Activated CD4-positive, alpha-beta T cell treated with anti-CD3 and anti-CD28 coated beads, Interleukin-2, amount 10 ng/mL, durations not matched to agents 7 days and 5 days (primary cell): ENCODE data around the gene PCDH15. TPM values are rescaled to one million over a fixed set of nuclear protein-coding genes. Genes with fewer than 3 reads are reported as not detected.

Source experiments
- CTCF ChIA-PET: fragments of 350-600 bp; sonication (Branson Sonifier 250); formaldehyde crosslinking; loops from one replicate; lab custom pipeline; 2021; ENCODE audit warnings: antibody characterized with exemption; lab: Charles Lee
- POLR2A ChIA-PET: fragments of 350-600 bp; sonication (Branson Sonifier 250); formaldehyde crosslinking; loops from one replicate; lab custom pipeline; 2021; ENCODE audit warnings: antibody characterized with exemption; lab: Charles Lee
- DNase-seq: peaks from one replicate; pipeline ENCODE4 v3.0.0-alpha.2; 2020
- H3K27ac Mint-ChIP-seq: one replicate; pipeline ENCODE4 v1.8.0; 2021; ENCODE audit warnings: mild to moderate bottlenecking, moderate library complexity, mixed read lengths
- H3K27me3 Mint-ChIP-seq: one replicate; pipeline ENCODE4 v1.8.0; 2021; ENCODE audit warnings: mixed read lengths
- H3K36me3 Mint-ChIP-seq: one replicate; pipeline ENCODE4 v1.8.0; 2021; ENCODE audit warnings: low read depth, mixed read lengths
- H3K4me1 Mint-ChIP-seq: one replicate; pipeline ENCODE4 v1.8.0; 2021; ENCODE audit warnings: mixed read lengths
- H3K4me3 Mint-ChIP-seq: one replicate; pipeline ENCODE4 v1.8.0; 2021; ENCODE audit warnings: mild to moderate bottlenecking, moderate library complexity, mixed read lengths
- H3K9me3 Mint-ChIP-seq: one replicate; pipeline ENCODE4 v1.8.0; 2021; ENCODE audit warnings: mixed read lengths
- total RNA-seq, 2 experiments: library from RNA; stranded (reverse); gene quantifications; one replicate each; pipeline ENCODE4 v1.2.3, GENCODE V29; 2021

PCDH15 gene
- total RNA-seq, 2 experiments from 2014 or later, result not detected

DNA sequence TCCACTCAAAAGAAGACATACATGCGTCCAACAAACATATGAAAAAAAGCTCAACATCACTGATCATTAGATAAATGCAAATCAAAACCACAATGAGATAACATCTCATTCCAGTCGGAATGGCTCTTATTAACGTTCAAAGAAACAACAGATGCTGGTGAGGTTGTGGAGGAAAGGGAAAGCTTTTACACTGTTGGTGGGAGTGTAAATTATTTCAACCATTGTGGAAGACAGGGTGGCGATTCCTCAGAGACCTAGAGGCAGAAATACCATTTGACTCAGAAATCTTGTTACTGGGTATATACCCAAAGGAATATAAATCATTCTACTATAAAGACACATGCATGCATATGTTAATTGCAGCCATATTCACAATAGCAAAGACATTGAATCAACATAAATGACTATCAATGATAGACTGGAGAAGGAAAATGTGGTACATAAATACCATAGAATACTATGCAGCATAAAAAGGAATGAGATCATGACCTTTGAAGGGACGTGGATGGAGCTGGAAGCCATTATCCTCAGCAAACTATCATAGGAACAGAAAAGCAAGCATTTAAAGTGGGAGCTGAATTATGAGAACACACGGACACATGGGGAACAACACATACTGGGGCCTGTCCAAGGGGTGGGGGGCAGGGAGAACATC is 28.4 kb downstream of the PCDH15 start:
- DNase-seq, result no peak
- Mint-ChIP-seq H3K27me3 (no peaks in the 10 kb centered on the region), H3K4me3 (no peak overlapping the region), H3K9me3 (peaks cover 3% of the 10 kb centered on the region), H3K27ac (no peak overlapping the region), H3K4me1 (no peaks in the 10 kb centered on the region), H3K36me3 (no peaks in the 10 kb centered on the region)
- ChIA-PET POLR2A (no interaction called here), CTCF (no interaction called here)

DNA sequence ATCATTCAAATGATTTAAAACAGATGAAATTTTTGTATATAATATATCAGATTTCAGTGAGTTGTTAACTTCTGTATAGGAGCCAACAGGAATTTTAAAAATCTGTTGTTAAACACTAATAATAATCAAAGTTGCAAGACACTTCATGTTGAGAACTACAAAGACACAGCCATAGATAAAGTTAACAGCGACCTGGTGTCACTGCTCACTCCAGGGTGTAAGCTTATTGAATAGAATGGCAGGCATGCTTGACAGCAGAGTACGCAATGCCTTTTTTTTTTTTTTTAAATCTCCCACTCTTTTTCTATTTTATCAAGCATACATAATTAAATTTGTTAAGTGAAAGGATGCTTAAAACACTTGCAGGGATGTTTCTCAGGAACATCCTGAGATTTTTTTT is 32.0 kb downstream of the PCDH15 start:
- ChIA-PET CTCF (no interaction called here), POLR2A (no interaction called here)
- DNase-seq, result no peak
- no peaks in the 10 kb centered on the region for H3K36me3 Mint-ChIP-seq
- no peaks in the 10 kb centered on the region for H3K4me1 Mint-ChIP-seq
- H3K9me3 Mint-ChIP-seq, result no peaks in the 10 kb centered on the region
- H3K27ac Mint-ChIP-seq, result no peak overlapping the region
- H3K27me3 Mint-ChIP-seq, result no peaks in the 10 kb centered on the region
- no peak overlapping the region for H3K4me3 Mint-ChIP-seq

DNA sequence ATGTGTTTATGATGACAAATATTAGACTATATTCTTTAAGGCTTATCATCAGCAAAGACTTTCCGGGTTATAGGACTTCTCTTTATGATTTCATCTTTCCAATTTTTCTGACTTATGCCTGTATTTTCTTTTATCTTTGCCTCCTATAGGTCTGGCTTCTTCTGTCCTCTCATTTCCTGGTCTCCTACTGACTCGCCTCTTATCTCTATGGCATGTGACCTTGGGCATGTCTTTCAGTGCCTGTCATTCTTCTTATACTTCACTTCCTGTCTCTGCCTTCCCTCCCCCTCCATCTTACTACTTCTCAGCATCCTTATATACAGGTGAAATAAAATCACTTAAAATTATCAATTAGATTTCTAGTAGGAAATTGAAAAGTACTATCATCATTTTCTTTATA is 42.2 kb downstream of the PCDH15 start:
- no peak for DNase-seq
- Mint-ChIP-seq H3K27ac (no peak overlapping the region), H3K36me3 (no peaks in the 10 kb centered on the region), H3K4me1 (no peaks in the 10 kb centered on the region), H3K4me3 (no peak overlapping the region), H3K9me3 (no peaks in the 10 kb centered on the region), H3K27me3 (no peaks in the 10 kb centered on the region)
- ChIA-PET POLR2A (no interaction called here), CTCF (no interaction called here)

DNA sequence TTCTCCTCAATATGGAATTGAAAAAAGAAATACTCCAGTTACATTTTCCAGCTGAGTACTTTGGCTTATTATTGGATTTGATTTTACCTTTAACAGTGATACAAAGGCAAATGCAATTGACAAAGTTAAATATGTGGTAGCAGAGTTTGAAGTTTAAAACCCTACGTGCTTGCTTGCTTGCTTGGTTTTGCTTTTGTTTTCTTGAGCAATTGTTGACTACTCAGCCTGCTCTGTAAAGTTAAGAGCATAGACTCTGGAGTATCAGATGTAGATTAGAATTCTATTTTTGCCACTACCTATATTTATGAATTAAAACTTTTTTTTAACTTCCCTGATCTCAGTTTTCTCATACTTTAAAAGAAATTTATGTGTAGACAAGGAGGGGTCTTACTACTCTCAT is 51.4 kb downstream of the PCDH15 start:
- no peak overlapping the region for H3K4me3 Mint-ChIP-seq
- H3K9me3 Mint-ChIP-seq, result peaks cover 5% of the 10 kb centered on the region
- no peak overlapping the region for H3K27ac Mint-ChIP-seq
- no peaks in the 10 kb centered on the region for H3K27me3 Mint-ChIP-seq
- DNase-seq, result no peak
- no peaks in the 10 kb centered on the region for H3K4me1 Mint-ChIP-seq
- ChIA-PET CTCF (no interaction called here), POLR2A (no interaction called here)
- no peaks in the 10 kb centered on the region for H3K36me3 Mint-ChIP-seq

DNA sequence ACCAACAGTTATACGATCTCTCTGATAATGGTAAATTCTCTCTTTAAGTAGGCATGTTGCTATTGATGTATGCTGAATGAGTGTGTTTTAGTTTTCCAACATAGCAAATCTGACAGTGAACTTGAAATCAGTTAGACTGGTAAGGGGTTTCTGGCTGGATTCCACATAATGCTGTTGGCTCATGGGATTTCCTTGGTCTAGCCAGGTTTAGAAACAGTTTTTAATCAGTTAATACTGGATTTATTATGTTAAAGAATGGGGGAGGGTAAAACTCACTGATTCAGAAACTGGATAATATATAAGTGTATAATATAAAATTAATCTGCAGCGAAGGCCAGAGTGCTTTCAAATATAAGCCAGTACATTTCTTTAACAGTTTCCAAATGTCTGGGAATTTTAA is 55.6 kb downstream of the PCDH15 start:
- no peaks in the 10 kb centered on the region for H3K27me3 Mint-ChIP-seq
- no peaks in the 10 kb centered on the region for H3K9me3 Mint-ChIP-seq
- no peak overlapping the region for H3K4me3 Mint-ChIP-seq
- no peak for DNase-seq
- H3K4me1 Mint-ChIP-seq, result no peaks in the 10 kb centered on the region
- H3K36me3 Mint-ChIP-seq, result no peaks in the 10 kb centered on the region
- ChIA-PET CTCF (no interaction called here), POLR2A (no interaction called here)
- no peak overlapping the region for H3K27ac Mint-ChIP-seq

DNA sequence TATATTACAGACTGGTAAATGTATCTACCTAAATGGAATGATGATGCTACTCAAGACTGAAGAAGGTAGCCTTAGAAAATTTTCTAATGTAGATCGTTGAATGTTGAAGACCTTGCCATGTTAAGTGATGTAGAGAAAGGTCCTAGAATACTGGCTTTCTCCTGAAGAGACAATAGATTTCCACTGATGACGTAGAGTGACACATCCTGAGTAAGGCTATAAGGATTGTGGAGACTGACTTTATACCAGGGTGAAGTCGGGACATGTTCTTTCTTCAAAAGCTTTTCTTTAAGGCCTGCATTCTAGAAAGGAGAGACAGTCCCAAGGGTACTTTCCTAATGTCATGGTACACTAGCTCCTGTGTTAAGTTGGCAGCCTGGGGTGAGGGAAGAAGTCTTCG is 58.6 kb downstream of the PCDH15 start:
- POLR2A ChIA-PET, result no interaction called here
- Mint-ChIP-seq H3K27ac (no peak overlapping the region), H3K4me1 (no peaks in the 10 kb centered on the region), H3K27me3 (no peaks in the 10 kb centered on the region), H3K9me3 (no peaks in the 10 kb centered on the region), H3K36me3 (no peaks in the 10 kb centered on the region), H3K4me3 (no peak overlapping the region)
- CTCF ChIA-PET, result no interaction called here
- DNase-seq, result no peak

DNA sequence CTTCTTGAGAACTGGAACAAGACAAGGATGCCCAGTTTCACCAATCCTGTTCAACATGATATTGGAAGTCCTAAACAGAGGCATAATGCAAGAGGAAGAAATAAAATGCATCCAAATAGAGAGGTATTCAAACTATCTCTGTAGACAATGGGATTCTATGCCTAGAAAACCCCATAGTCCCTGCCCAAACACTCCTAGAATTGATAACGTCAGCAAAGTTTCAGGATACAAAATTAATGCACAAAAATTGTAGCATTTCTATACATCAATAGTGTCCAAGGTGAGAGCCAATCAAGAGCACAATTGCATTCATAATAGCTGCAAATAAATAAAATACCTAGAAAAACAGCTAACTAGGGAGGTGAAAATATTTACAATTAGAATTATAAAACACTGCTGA is 72.5 kb downstream of the PCDH15 start:
- H3K27ac Mint-ChIP-seq, result no peak overlapping the region
- ChIA-PET CTCF (no interaction called here), POLR2A (no interaction called here)
- no peak for DNase-seq
- no peaks in the 10 kb centered on the region for H3K36me3 Mint-ChIP-seq
- peaks cover 14% of the 10 kb centered on the region for H3K9me3 Mint-ChIP-seq
- H3K27me3 Mint-ChIP-seq, result no peaks in the 10 kb centered on the region
- no peaks in the 10 kb centered on the region for H3K4me1 Mint-ChIP-seq
- no peak overlapping the region for H3K4me3 Mint-ChIP-seq

DNA sequence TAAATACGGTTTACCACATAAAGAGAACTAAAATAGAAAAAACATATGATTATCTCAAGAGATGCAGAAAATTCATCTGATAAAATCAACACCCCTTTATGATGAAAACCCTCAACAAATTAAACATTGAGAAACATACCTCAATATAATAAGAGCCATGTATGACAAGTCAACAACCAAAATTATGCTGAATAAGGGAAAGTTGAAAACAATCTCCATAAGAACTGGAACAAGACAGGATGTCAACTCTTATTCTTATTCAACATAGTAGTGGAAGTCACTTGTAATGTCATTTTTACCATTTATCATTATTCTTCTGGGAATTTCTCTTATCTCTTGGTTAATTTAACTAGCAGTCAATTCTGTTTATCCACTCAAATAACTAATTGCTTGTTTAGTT is 79.0 kb downstream of the PCDH15 start:
- Mint-ChIP-seq H3K4me1 (no peaks in the 10 kb centered on the region), H3K36me3 (no peaks in the 10 kb centered on the region), H3K4me3 (no peak overlapping the region), H3K9me3 (peaks cover 14% of the 10 kb centered on the region), H3K27me3 (no peaks in the 10 kb centered on the region), H3K27ac (no peak overlapping the region)
- DNase-seq, result no peak
- CTCF ChIA-PET, result no interaction called here
- POLR2A ChIA-PET, result no interaction called here

DNA sequence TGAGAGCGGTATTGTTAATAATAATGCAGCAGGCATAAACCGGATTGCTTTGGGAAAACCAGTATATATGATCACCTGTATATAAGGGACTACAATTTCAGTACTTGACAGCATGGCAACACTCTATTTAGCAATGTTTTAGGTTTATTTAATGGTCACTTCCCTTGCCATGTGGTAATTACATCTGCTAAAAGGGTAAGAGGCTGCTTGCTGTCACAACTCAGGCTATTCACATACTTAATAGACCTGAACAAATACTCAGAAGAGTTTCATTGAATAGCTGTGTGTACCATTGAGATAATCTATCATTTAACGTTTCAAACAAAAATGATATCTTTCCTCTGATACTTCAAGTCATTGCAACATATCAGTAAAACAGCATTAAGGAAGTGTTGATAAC is 90.1 kb downstream of the PCDH15 start:
- H3K9me3 Mint-ChIP-seq, result peaks cover 4% of the 10 kb centered on the region
- H3K27ac Mint-ChIP-seq, result no peak overlapping the region
- POLR2A ChIA-PET, result no interaction called here
- no peak overlapping the region for H3K4me3 Mint-ChIP-seq
- CTCF ChIA-PET, result no interaction called here
- no peak for DNase-seq
- no peaks in the 10 kb centered on the region for H3K4me1 Mint-ChIP-seq
- H3K27me3 Mint-ChIP-seq, result no peaks in the 10 kb centered on the region
- no peaks in the 10 kb centered on the region for H3K36me3 Mint-ChIP-seq

DNA sequence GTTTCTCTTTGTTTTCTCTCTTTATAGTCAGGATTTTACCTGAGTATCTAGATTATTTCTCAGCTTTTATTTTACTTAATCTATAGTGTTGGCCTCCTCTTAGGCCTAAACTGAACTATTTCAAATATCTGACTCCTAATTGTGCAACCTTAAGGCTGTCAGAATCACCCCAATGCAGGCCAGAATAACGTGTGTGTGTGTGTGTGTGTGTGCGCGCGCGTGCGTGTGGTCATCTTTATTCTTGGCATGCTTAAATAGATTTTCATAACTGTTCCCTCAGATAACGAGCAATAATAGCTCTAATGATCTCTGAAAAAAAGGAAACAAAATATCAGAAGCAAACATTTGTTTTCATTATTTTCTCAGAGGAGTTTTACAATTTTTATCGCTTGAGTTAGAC is 92.4 kb downstream of the PCDH15 start:
- POLR2A ChIA-PET, result no interaction called here
- H3K27me3 Mint-ChIP-seq, result no peaks in the 10 kb centered on the region
- no peak for DNase-seq
- no peaks in the 10 kb centered on the region for H3K36me3 Mint-ChIP-seq
- CTCF ChIA-PET, result no interaction called here
- H3K4me1 Mint-ChIP-seq, result no peaks in the 10 kb centered on the region
- no peak overlapping the region for H3K4me3 Mint-ChIP-seq
- no peaks in the 10 kb centered on the region for H3K9me3 Mint-ChIP-seq
- no peak overlapping the region for H3K27ac Mint-ChIP-seq

DNA sequence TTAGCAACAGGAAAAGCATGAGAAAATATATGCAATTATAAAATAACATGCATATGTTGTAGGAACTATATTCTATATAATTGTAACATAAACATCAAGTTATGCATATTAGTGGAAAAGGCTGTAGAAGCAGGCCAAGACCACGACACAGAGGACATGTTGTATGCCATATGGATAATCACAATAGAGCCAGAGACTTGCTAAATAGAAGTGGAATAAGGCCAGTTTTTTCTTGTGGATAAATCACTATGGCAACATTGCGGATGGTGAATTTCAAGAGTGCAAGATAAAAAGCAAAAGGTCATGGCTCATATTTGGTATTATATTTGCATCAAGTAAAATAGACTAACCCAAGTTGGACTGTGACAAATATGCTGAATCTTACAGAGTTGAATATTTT is 93.0 kb downstream of the PCDH15 start:
- no peaks in the 10 kb centered on the region for H3K4me1 Mint-ChIP-seq
- no peaks in the 10 kb centered on the region for H3K9me3 Mint-ChIP-seq
- no peak overlapping the region for H3K4me3 Mint-ChIP-seq
- CTCF ChIA-PET, result no interaction called here
- POLR2A ChIA-PET, result no interaction called here
- H3K36me3 Mint-ChIP-seq, result no peaks in the 10 kb centered on the region
- H3K27me3 Mint-ChIP-seq, result no peaks in the 10 kb centered on the region
- no peak for DNase-seq
- H3K27ac Mint-ChIP-seq, result no peak overlapping the region

DNA sequence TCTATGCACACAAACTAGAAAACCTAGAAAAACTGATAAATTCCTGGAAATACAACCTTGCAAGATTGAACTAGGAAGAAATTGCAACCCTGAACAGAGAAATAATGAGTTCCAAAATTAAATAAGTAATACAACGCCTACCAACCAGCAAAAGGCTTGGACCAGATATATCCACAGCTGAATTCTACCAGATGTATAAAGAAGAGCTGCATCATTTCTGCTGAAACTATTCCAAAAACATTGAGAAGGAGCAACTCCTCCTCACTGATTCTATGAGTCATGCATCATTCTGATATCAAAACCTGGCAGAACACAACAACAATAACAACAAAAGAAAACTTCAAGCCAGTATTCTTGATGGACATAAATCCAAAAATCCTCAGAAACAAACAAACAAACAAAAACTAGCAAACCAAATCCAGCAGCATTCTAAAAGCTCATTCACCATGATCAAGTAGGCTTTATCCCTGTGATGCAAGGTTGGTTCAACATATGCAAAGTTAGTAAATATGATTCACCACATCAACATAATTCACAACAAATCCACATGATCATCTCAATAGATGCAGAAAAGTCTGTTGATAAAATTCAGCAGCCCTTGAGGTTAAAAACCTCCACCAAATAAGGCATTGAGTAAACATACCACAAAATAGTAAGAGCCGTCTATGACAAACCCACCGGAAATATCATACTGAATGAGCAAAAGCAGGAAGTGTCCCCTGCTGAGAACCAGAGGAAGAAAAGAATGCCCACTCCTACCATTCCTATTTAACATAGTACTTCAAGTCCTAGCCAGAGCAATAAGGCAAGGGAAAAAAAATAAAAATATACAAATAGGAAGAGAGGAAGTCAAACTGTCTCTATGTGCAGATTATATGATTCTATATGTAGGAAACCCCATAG is 98.2 kb downstream of the PCDH15 start:
- Mint-ChIP-seq H3K27ac (no peak overlapping the region), H3K4me1 (no peaks in the 10 kb centered on the region), H3K27me3 (no peaks in the 10 kb centered on the region), H3K9me3 (peaks cover 3% of the 10 kb centered on the region), H3K4me3 (no peak overlapping the region), H3K36me3 (no peaks in the 10 kb centered on the region)
- ChIA-PET CTCF (no interaction called here), POLR2A (no interaction called here)
- DNase-seq, result no peak

DNA sequence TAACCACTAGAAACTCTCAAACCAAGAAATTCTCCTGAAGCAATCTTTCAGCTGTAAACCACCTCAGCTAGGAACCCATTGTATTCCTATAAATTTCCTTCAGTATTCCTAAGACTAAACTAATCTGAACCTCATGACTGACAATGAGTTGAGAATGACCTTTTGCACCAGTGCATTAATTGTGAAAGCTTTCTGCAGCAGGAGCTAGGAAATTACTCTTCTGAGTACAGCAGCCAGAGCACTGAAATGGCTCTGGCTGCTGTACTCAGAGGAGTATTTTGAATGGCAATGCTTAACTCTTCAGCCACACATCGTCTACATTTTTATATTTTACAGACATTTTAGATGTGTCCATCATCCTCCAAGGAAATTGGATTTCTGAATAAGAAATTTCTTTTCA is 109.7 kb downstream of the PCDH15 start:
- Mint-ChIP-seq H3K27ac (no peak overlapping the region), H3K27me3 (no peaks in the 10 kb centered on the region), H3K4me1 (no peaks in the 10 kb centered on the region), H3K36me3 (no peaks in the 10 kb centered on the region), H3K4me3 (no peak overlapping the region), H3K9me3 (no peaks in the 10 kb centered on the region)
- CTCF ChIA-PET, result interaction anchor here (0.6 kb wide), 1 partner anchor 31 kb away, joined by 3 read pairs; no protein-coding TSS in a partner anchor
- DNase-seq, result no peak
- POLR2A ChIA-PET, result no interaction called here
